H9 (cell line): ENCODE results near the gene PARG. TPM values are rescaled to one million over a fixed set of nuclear protein-coding genes. Genes with fewer than 3 reads are reported as not detected.

ENCODE experiments used
- DNase-seq: peaks from one replicate; pipeline ENCODE4 v3.0.0-alpha.2; 2017
- H2AFZ ChIP-seq: one replicate; pipeline ENCODE4 v1.6.1; 2013; ENCODE audit warnings: mild to moderate bottlenecking, low read length, control low read depth, moderate library complexity
- H2AK5ac ChIP-seq: 2 replicates; pipeline ENCODE4 v1.6.1; 2013; ENCODE audit warnings: low read length, control low read depth, mixed read lengths; ENCODE audit not compliant: insufficient read length
- H2BK120ac ChIP-seq: one replicate; pipeline ENCODE4 v1.6.1; 2013; ENCODE audit warnings: low read depth, mild to moderate bottlenecking, low read length, control low read depth, inconsistent platforms; ENCODE audit not compliant: poor library complexity, severe bottlenecking
- H2BK12ac ChIP-seq: 2 replicates; pipeline ENCODE4 v1.6.1; 2013; ENCODE audit warnings: low read length, control low read depth, mixed read lengths, low read depth; ENCODE audit not compliant: insufficient read length
- H2BK15ac ChIP-seq: 2 replicates; pipeline ENCODE4 v1.6.1; 2013; ENCODE audit warnings: low read depth, low read length, control low read depth
- H2BK20ac ChIP-seq: one replicate; pipeline ENCODE4 v1.6.1; 2013; ENCODE audit warnings: low read depth, mild to moderate bottlenecking, low read length, control low read depth, inconsistent platforms; ENCODE audit not compliant: poor library complexity, severe bottlenecking
- H2BK5ac ChIP-seq: 2 replicates; pipeline ENCODE4 v1.6.1; 2013; ENCODE audit warnings: low read length, control low read depth, mixed read lengths; ENCODE audit not compliant: insufficient read length
- H3K14ac ChIP-seq: 2 replicates; pipeline ENCODE4 v1.6.1; 2013; ENCODE audit warnings: low read length, control low read depth; ENCODE audit not compliant: insufficient read depth
- H3K18ac ChIP-seq: 2 replicates; pipeline ENCODE4 v1.6.1; 2013; ENCODE audit warnings: low read depth, mild to moderate bottlenecking, mixed read lengths, low read length, control low read depth; ENCODE audit not compliant: insufficient read length
- H3K23ac ChIP-seq: 2 replicates; pipeline ENCODE4 v1.6.1; 2013; ENCODE audit warnings: low read length, control low read depth, mixed read lengths, low read depth; ENCODE audit not compliant: insufficient read length
- H3K23me2 ChIP-seq: 2 replicates; pipeline ENCODE4 v1.6.1; 2013; ENCODE audit warnings: low read depth, mild to moderate bottlenecking, mixed read lengths, low read length, control low read depth; ENCODE audit not compliant: insufficient read length, poor library complexity, severe bottlenecking
- H3K27ac ChIP-seq: 2 replicates; pipeline ENCODE4 v1.5.1; 2013; ENCODE audit warnings: low read length, control low read depth, mixed read lengths, low read depth; ENCODE audit not compliant: insufficient read length
- H3K27me3 ChIP-seq: 2 replicates; pipeline ENCODE4 v1.6.1; 2013; ENCODE audit warnings: low read length, control low read depth, inconsistent platforms; ENCODE audit not compliant: insufficient read depth
- H3K4ac ChIP-seq: 2 replicates; pipeline ENCODE4 v1.6.1; 2013; ENCODE audit warnings: low read depth, mild to moderate bottlenecking, control low read depth, inconsistent platforms, low read length, moderate library complexity
- H3K4me1 ChIP-seq: 2 replicates; pipeline ENCODE4 v1.6.1; 2013; ENCODE audit warnings: low read length, control low read depth, inconsistent platforms; ENCODE audit not compliant: insufficient read depth
- H3K4me2 ChIP-seq: 2 replicates; pipeline ENCODE4 v1.6.1; 2013; ENCODE audit warnings: low read length, control low read depth, mixed read lengths; ENCODE audit not compliant: insufficient read length, insufficient read depth
- H3K56ac ChIP-seq: 2 replicates; pipeline ENCODE4 v1.6.1; 2013; ENCODE audit warnings: low read depth, mild to moderate bottlenecking, mixed read lengths, low read length, control low read depth; ENCODE audit not compliant: insufficient read length
- H3K79me1 ChIP-seq: 2 replicates; pipeline ENCODE4 v1.6.1; 2013; ENCODE audit warnings: low read depth, mild to moderate bottlenecking, moderate library complexity, low read length, control low read depth, inconsistent platforms; ENCODE audit not compliant: insufficient read depth, poor library complexity, severe bottlenecking
- H3K79me2 ChIP-seq: 2 replicates; pipeline ENCODE4 v1.6.1; 2013; ENCODE audit warnings: low read length, control low read depth, inconsistent platforms; ENCODE audit not compliant: insufficient read depth
- H3K9ac ChIP-seq: 2 replicates; pipeline ENCODE4 v1.6.1; 2013; ENCODE audit warnings: low read length, control low read depth, mixed read lengths; ENCODE audit not compliant: insufficient read length; ENCODE audit errors: extremely low read depth
- H3K9me3 ChIP-seq: one replicate; pipeline ENCODE4 v1.6.1; 2013; ENCODE audit warnings: low read depth, low read length, inconsistent platforms; ENCODE audit not compliant: control insufficient read depth
- H3T11ph ChIP-seq: one replicate; pipeline ENCODE4 v1.6.1; 2013; ENCODE audit warnings: mild to moderate bottlenecking, low read length, control low read depth, inconsistent platforms
- H4K20me1 ChIP-seq: one replicate; pipeline ENCODE4 v1.6.1; 2013; ENCODE audit not compliant: control insufficient read depth, insufficient read length, insufficient read depth
- H4K5ac ChIP-seq: 2 replicates; pipeline ENCODE4 v1.6.1; 2013; ENCODE audit warnings: low read depth, mild to moderate bottlenecking, mixed read lengths, low read length, control low read depth; ENCODE audit not compliant: insufficient read length
- H4K8ac ChIP-seq: replicated peaks from 2 replicates; pipeline ENCODE4 v1.6.1; 2013; ENCODE audit warnings: low read length, control low read depth, mixed read lengths, low read depth; ENCODE audit not compliant: insufficient read length
- H4K91ac ChIP-seq: 2 replicates; pipeline ENCODE4 v1.6.1; 2013; ENCODE audit warnings: low read depth, mild to moderate bottlenecking, moderate library complexity, mixed read lengths, low read length, control low read depth; ENCODE audit not compliant: insufficient read length
- H3K27ac Mint-ChIP-seq, 3 experiments: 2 replicates in 2 of 3; 3 replicates in 1 of 3; pipeline ENCODE4 v1.8.0; 2020 to 2021; ENCODE audit warnings: mixed read lengths in 3 of 3, mild to moderate bottlenecking in 1 of 3, moderate library complexity in 1 of 3
- H3K27me3 Mint-ChIP-seq: 2 replicates; pipeline ENCODE4 v1.8.0; 2021; ENCODE audit warnings: low read depth, mild to moderate bottlenecking, moderate library complexity, mixed read lengths
- H3K36me3 Mint-ChIP-seq, 3 experiments: 2 replicates in 2 of 3; 3 replicates in 1 of 3; pipeline ENCODE4 v1.8.0; 2020 to 2021; ENCODE audit warnings: low read depth in 3 of 3, mixed read lengths in 3 of 3; ENCODE audit not compliant: insufficient read depth in 1 of 3
- H3K4me1 Mint-ChIP-seq, 2 experiments: 2 replicates each; pipeline ENCODE4 v1.8.0; 2020; ENCODE audit warnings: mixed read lengths in 2 of 2
- H3K4me3 Mint-ChIP-seq, 2 experiments: 2 replicates in 1 of 2; 3 replicates in 1 of 2; pipeline ENCODE4 v1.8.0; 2020 to 2021; ENCODE audit warnings: mild to moderate bottlenecking in 2 of 2, mixed read lengths in 2 of 2, moderate library complexity in 1 of 2
- H3K9me3 Mint-ChIP-seq, 2 experiments: 2 replicates in 1 of 2; 3 replicates in 1 of 2; pipeline ENCODE4 v1.8.0; 2020; ENCODE audit warnings: mild to moderate bottlenecking in 2 of 2, mixed read lengths in 2 of 2, moderate library complexity in 1 of 2
- whole genome bisulfite sequencing: extraction: QIAGEN DNeasy Blood & Tissue Kit; methylation state at CpG from one replicate; pipeline ENCODE4 v1.1.7; 2013; ENCODE audit warnings: missing lambda C conversion rate, low lambda C conversion rate, mixed read lengths; ENCODE audit not compliant: insufficient read length; ENCODE audit errors: extremely low coverage; 5-methylcytosine and 5-hydroxymethylcytosine counted together
- total RNA-seq: library from RNA; stranded (reverse); gene quantifications from 2 replicates; pipeline ENCODE4 v1.2.1, GENCODE V29; 2021
- TF ChIP-seq, protein P1 (sequence below): fragments of 200-600 bp; sonication (generic); conservative IDR thresholded peaks from 3 replicates; pipeline ENCODE4 v1.8.0; 2021; ENCODE audit warnings: antibody characterized with exemption, mild to moderate bottlenecking

The PARG gene
- total RNA-seq, 1 experiment from 2014 or later: 48.3 TPM

DNA sequence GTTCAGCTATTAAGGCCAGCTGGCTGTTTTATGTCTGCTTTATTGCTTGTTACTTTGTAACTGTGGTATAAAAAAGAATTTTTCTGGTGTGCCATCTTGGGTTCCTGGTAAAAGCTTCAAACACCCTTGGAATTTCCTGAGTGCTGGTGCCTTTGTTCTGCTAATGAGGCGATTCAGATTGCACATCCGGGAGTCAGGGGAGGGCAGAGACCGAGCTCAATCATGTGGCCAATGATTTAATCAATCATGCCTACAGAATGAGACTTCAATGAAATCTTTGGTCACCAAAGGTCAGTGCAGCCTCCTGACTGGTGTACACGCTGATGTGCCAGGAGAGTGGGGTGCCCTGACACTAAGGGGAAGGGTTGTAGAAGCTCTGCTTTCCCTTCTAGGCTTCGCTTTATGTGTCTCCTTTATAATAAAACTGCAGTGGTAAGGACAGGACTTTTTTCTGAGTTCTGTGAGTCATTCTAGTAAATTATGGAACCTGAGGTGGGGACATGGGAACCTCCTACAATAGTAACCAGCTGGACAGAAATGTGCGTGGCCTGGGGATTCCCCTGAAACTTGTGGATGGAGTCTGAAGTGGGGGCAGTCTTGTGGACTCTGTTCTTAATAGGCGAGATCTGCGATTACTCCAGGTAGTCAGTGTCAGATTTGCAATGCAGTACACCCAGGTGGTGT lies 110.3 kb downstream of the PARG start:
- H3K79me1 ChIP-seq: no peaks in the 10 kb centered on the region
- H3K9me3 Mint-ChIP-seq: no peaks in the 10 kb centered on the region
- H2AK5ac ChIP-seq: no peak overlapping the region
- no peak overlapping the region for H2BK20ac ChIP-seq
- no peak overlapping the region for H2BK15ac ChIP-seq
- H2AFZ ChIP-seq: no peak overlapping the region
- H3K4me2 ChIP-seq: peak overlapping the region; percentile 34
- peak overlapping the region; percentile 77 for H3K27ac ChIP-seq
- H3K14ac ChIP-seq: peak overlapping the region; percentile 4; the same call in 1 of the 2 replicates
- no CpG with 5 or more reads among the region's 8 CpGs for WGBS
- no peak overlapping the region for H3K9ac ChIP-seq
- H3K23ac ChIP-seq: no peak overlapping the region
- H4K8ac ChIP-seq: no peak overlapping the region
- no peaks in the 10 kb centered on the region for H3K27me3 Mint-ChIP-seq
- no peaks in the 10 kb centered on the region for H3K79me2 ChIP-seq
- H3K9me3 ChIP-seq: no peaks in the 10 kb centered on the region
- H2BK5ac ChIP-seq: peak overlapping the region; percentile 51
- H2BK120ac ChIP-seq: no peak overlapping the region
- H3K4me1 Mint-ChIP-seq: peaks cover 49 to 56% of the 10 kb centered on the region in 2 experiments
- H4K91ac ChIP-seq: no peak overlapping the region
- H3K23me2 ChIP-seq: no peaks in the 10 kb centered on the region
- peak; percentile 81 for DNase-seq
- H3K27me3 ChIP-seq: no peaks in the 10 kb centered on the region
- peak overlapping the region; percentile 23 for H3K18ac ChIP-seq
- no peak overlapping the region for H3T11ph ChIP-seq
- peak overlapping the region; percentile 15 for H4K5ac ChIP-seq
- H3K27ac Mint-ChIP-seq: peak overlapping the region; percentile 96 to 100 (median 100)
- H4K20me1 ChIP-seq: no peaks in the 10 kb centered on the region
- peaks cover 13% of the 10 kb centered on the region; the same call in 1 of the 2 replicates for H3K4me1 ChIP-seq
- no peak overlapping the region for H3K4ac ChIP-seq
- H3K4me3 Mint-ChIP-seq: peak overlapping the region in 1 of 2 experiments; percentile 58; a peak in 1 of 5 replicates
- TF ChIP-seq, protein P1, sequence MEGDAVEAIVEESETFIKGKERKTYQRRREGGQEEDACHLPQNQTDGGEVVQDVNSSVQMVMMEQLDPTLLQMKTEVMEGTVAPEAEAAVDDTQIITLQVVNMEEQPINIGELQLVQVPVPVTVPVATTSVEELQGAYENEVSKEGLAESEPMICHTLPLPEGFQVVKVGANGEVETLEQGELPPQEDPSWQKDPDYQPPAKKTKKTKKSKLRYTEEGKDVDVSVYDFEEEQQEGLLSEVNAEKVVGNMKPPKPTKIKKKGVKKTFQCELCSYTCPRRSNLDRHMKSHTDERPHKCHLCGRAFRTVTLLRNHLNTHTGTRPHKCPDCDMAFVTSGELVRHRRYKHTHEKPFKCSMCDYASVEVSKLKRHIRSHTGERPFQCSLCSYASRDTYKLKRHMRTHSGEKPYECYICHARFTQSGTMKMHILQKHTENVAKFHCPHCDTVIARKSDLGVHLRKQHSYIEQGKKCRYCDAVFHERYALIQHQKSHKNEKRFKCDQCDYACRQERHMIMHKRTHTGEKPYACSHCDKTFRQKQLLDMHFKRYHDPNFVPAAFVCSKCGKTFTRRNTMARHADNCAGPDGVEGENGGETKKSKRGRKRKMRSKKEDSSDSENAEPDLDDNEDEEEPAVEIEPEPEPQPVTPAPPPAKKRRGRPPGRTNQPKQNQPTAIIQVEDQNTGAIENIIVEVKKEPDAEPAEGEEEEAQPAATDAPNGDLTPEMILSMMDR: no peak
- H2BK12ac ChIP-seq: peak overlapping the region; percentile 7
- peaks cover 6 to 18% (median 11%) of the 10 kb centered on the region in 3 experiments; a peak in 4 of 7 replicates for H3K36me3 Mint-ChIP-seq
- H3K56ac ChIP-seq: no peak overlapping the region
